HepG2 (cell line): ENCODE measurements around the gene STK10. TPM values are rescaled to one million over a fixed set of nuclear protein-coding genes. Genes with fewer than 3 reads are reported as not detected.

Experiments used
- ATF4 ChIP-seq, 2 experiments: fragments of 450-650 bp in 1 of 2; sonication (generic) in 1 of 2; formaldehyde crosslinking; IDR thresholded peaks; 2 replicates each; pipeline versions ENCODE4 v1.5.0 to v1.8.0; 2020 to 2022; ENCODE audit warnings: mild to moderate bottlenecking in 1 of 2, missing genetic modification reagents in 1 of 2
- ATF7-NPFF ChIP-seq: sonication (generic); formaldehyde crosslinking; IDR thresholded peaks from 2 replicates; pipeline ENCODE4 v1.8.1; 2023; ENCODE audit warnings: mild to moderate bottlenecking, low read depth, missing genetic modification reagents, moderate library complexity
- CBX5 ChIP-seq: sonication (generic); formaldehyde crosslinking; IDR thresholded peaks from 2 replicates; pipeline ENCODE4 v1.4.0; 2020; ENCODE audit warnings: missing genetic modification reagents, borderline replicate concordance
- ELF1 ChIP-seq: sonication (generic); formaldehyde crosslinking; IDR thresholded peaks from 2 replicates; pipeline ENCODE4 v1.4.0; 2020; ENCODE audit warnings: missing genetic modification reagents
- ERF ChIP-seq: IDR thresholded peaks from 2 replicates; pipeline ENCODE4 v1.6.1; 2018; ENCODE audit warnings: missing biosample characterization, missing genetic modification reagents
- ETV6 ChIP-seq: sonication (generic); formaldehyde crosslinking; conservative IDR thresholded peaks from 2 replicates; pipeline ENCODE4 v1.4.0; 2020; ENCODE audit warnings: missing genetic modification reagents
- HDAC1 ChIP-seq: sonication (generic); formaldehyde crosslinking; IDR thresholded peaks from 2 replicates; pipeline ENCODE4 v1.5.1; 2020; ENCODE audit warnings: mild to moderate bottlenecking, missing genetic modification reagents
- HNRNPUL1 ChIP-seq: fragments of 200-400 bp; formaldehyde crosslinking; IDR thresholded peaks from 2 replicates; pipeline ENCODE4 v1.6.1; 2017; ENCODE audit warnings: low read depth, mild to moderate bottlenecking, low read length, moderate library complexity
- KLF12 ChIP-seq: sonication (generic); formaldehyde crosslinking; IDR thresholded peaks from 2 replicates; pipeline ENCODE4 v1.4.0; 2020; ENCODE audit warnings: missing genetic modification reagents, borderline replicate concordance
- MLX ChIP-seq: IDR thresholded peaks from 2 replicates; pipeline ENCODE4 v1.6.1; 2016
- MTERF4 ChIP-seq: sonication (generic); formaldehyde crosslinking; IDR thresholded peaks from 2 replicates; pipeline ENCODE4 v1.8.0; 2023; ENCODE audit warnings: mild to moderate bottlenecking, missing genetic modification reagents
- NFATC3 ChIP-seq: sonication (generic); formaldehyde crosslinking; IDR thresholded peaks from 2 replicates; pipeline ENCODE4 v1.5.1; 2020; ENCODE audit warnings: mild to moderate bottlenecking, missing genetic modification reagents
- ZMAT3 ChIP-seq: sonication (generic); formaldehyde crosslinking; conservative IDR thresholded peaks from 2 replicates; pipeline ENCODE4 v1.7.0; 2021; ENCODE audit warnings: missing genetic modification reagents
- ZNF263 ChIP-seq: sonication (generic); formaldehyde crosslinking; IDR thresholded peaks from 2 replicates; pipeline ENCODE4 v1.4.0; 2020; ENCODE audit warnings: missing genetic modification reagents
- ZNF292 ChIP-seq: sonication (generic); formaldehyde crosslinking; IDR thresholded peaks from 2 replicates; pipeline ENCODE4 v1.8.1; 2022; ENCODE audit warnings: mild to moderate bottlenecking, low read depth, missing genetic modification reagents, borderline replicate concordance
- ZNF34 ChIP-seq: sonication (generic); formaldehyde crosslinking; IDR thresholded peaks from 2 replicates; pipeline ENCODE4 v1.4.0; 2020; ENCODE audit warnings: mild to moderate bottlenecking, missing genetic modification reagents, borderline replicate concordance
- ZNF383 ChIP-seq: sonication (generic); formaldehyde crosslinking; IDR thresholded peaks from 2 replicates; pipeline ENCODE4 v1.4.0; 2020; ENCODE audit warnings: missing genetic modification reagents, mild to moderate bottlenecking, borderline replicate concordance
- ZNF431 ChIP-seq: sonication (generic); formaldehyde crosslinking; IDR thresholded peaks from 2 replicates; pipeline ENCODE4 v1.9.0; 2022; ENCODE audit warnings: missing genetic modification reagents, low read depth, mild to moderate bottlenecking, borderline replicate concordance
- ZNF552 ChIP-seq: sonication (generic); formaldehyde crosslinking; IDR thresholded peaks from 2 replicates; pipeline ENCODE4 v1.9.0; 2022; ENCODE audit warnings: missing genetic modification reagents, mild to moderate bottlenecking, borderline replicate concordance
- ZNF691 ChIP-seq: sonication (generic); formaldehyde crosslinking; IDR thresholded peaks from 2 replicates; pipeline ENCODE4 v1.4.0; 2020; ENCODE audit warnings: missing genetic modification reagents, low read depth, mild to moderate bottlenecking, borderline replicate concordance
- ZNF724P ChIP-seq: sonication (generic); formaldehyde crosslinking; IDR thresholded peaks from 2 replicates; pipeline ENCODE4 v1.8.0; 2022; ENCODE audit warnings: missing genetic modification reagents, borderline replicate concordance
- ZSCAN22 ChIP-seq: sonication (generic); formaldehyde crosslinking; IDR thresholded peaks from 2 replicates; pipeline ENCODE4 v1.4.0; 2020; ENCODE audit warnings: mild to moderate bottlenecking, missing genetic modification reagents
- ZSCAN29 ChIP-seq: sonication (generic); formaldehyde crosslinking; conservative IDR thresholded peaks from 2 replicates; pipeline ENCODE4 v1.4.0; 2020; ENCODE audit warnings: mild to moderate bottlenecking, missing genetic modification reagents
- polyA plus RNA-seq, 8 experiments: library from polyadenylated mRNA; depleted of rRNA in 3 of 8; stranded (reverse) in 7 of 8; unstranded in 1 of 8; fragments of >200 nt; fragmentation: Illumina TruSeq in 4 of 8; extraction: Trizol in 4 of 8; gene quantifications; 2 replicates each; pipeline versions ENCODE4 v1.2.1 to v1.2.3, GENCODE V29; 2011 to 2016; ENCODE audit warnings: low read depth in 4 of 8, missing spikeins in 1 of 8, mixed read lengths in 1 of 8; ENCODE audit not compliant: insufficient read depth in 1 of 8
- total RNA-seq, 5 experiments: library from RNA; depleted of rRNA; stranded (reverse); fragments of >200 nt; fragmentation: Illumina TruSeq; extraction: Trizol; gene quantifications; 2 replicates each; pipeline ENCODE4 v1.2.3, GENCODE V29; 2016; ENCODE audit warnings: low read depth in 1 of 5

Gene STK10
- total and polyA plus RNA-seq, 2 of the 13 experiments (the other 11 are each of a cell fraction or from before 2014, with no cell fraction given), result 7.0 to 7.2 TPM

- TF ChIP-seq MLX (CRISPR knock-in tag) (no peak), HDAC1 (peak; percentile 40), ZNF383 (CRISPR knock-in tag) (0 out of 2 replicates have a peak, but pooled peaks have one; percentile 16), ATF7-NPFF (CRISPR knock-in tag) (no peak; the same call in 1 of the 2 replicates), ZNF263 (CRISPR knock-in tag) (peak; percentile 6; the same call in 1 of the 2 replicates), ERF (CRISPR knock-in tag) (0 out of 2 replicates have a peak, but pooled peaks have one; percentile 13), ZMAT3 (CRISPR knock-in tag) (0 out of 2 replicates have a peak, but pooled peaks have one; percentile 2), ZSCAN29 (peak; percentile 22; the same call in 1 of the 2 replicates), NFATC3 (CRISPR knock-in tag) (0 out of 2 replicates have a peak, but pooled peaks have one; percentile 1), CBX5 (CRISPR knock-in tag) (no peak), MTERF4 (CRISPR knock-in tag) (peak; percentile 55; the same call in 1 of the 2 replicates), ZNF691 (CRISPR knock-in tag) (0 out of 2 replicates have a peak, but pooled peaks have one; percentile 46), HNRNPUL1 (no peak), ZNF292 (CRISPR knock-in tag) (peak; percentile 66; the same call in 1 of the 2 replicates), ETV6 (no peak), ELF1 (CRISPR knock-in tag) (no peak), ZNF724P (CRISPR knock-in tag) (0 out of 2 replicates have a peak, but pooled peaks have one; percentile 11), ZNF431 (CRISPR knock-in tag) (0 out of 2 replicates have a peak, but pooled peaks have one; percentile 35), ZNF34 (CRISPR knock-in tag) (0 out of 2 replicates have a peak, but pooled peaks have one; percentile 52), ZSCAN22 (CRISPR knock-in tag) (peak; percentile 97), KLF12 (no peak), ZNF552 (CRISPR knock-in tag) (0 out of 2 replicates have a peak, but pooled peaks have one; percentile 22), ATF4 (CRISPR knock-in tag; IDR thresholded peaks at IDR 0.05) (no peak)
These were observed 180.6 kb downstream of the STK10 start (continued) for GRCh38 chr5:172007175-172008110.
